ENCODE data around the gene MAZ.

Gene MAZ

DNA sequence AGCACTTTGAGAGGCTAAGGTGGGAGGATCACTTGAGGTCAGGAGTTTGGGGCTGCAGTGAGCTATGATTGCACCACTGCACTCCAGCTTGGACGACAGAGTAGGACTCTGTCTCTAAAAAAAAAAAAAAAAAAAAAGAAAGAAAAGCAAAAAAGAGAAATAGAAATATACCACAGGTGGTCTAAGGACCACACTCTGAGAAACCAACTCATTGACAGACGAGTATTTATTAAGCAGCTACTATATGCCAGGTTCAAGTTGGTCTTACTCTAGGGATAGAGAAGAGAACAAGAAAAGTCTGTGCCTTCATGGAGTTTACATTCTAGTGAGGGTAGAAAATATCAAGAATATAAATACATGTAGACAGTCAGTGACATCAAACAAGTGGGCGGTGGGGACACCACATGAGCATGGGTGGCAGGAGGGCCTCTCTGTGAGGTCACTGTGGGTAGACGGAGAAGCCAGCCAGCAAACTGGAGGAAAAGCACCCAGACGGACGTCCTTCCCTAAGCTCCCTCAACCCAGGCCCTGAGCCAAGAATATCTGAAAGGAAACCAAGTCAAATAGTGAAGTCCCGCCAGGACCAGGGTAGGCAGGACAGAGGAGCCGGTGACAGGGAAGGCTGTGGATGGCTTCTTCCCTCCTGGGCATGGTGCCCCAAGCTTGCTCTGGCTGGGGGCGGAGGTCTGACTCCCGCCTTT lies 52.0 kb downstream of the MAZ start:
- no peak for DNase-seq

DNA sequence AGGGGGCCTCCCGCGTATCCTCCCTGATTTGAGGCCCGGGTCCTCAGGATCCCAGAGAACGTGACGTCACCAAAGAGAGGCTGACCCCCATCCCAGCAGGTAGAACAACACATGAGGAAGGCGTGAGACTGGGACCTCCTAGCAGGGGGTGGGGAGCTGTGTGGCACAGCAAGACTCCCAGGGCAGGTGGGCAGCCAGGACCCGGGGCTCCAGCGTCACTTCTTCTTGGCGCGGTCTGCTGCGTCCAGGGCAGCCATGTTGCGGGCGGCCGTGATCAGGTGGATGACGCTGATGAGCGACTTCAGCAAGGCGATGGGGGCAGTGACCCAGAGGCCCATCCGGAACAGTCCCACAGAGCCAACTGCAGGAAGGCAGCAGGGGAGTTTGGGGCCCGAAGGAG lies 52.6 kb downstream of the MAZ start:
- no peak for DNase-seq

DNA sequence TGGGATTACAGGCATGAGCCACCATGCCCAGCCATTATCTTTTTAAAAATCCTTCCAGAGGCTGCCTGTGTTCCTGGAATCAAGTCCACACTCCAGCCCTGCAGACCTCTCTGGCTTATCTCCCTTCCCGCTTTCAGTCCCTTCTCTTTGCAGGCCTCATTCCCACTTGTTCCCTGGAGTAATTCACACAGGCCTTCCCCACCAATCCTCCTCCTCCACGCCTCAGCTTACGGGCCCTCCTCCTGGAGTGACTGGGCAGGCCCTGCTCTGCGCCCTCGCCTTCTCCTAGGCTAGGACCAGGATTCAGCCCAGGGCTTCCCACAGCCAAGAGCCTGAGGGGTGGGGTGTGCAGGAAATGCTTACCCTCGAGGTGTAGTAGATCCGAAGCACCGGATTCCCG lies 53.9 kb downstream of the MAZ start:
- no peak for DNase-seq

All from activated CD8-positive, alpha-beta memory T cell treated with anti-CD3 and anti-CD28 coated beads, Interleukin-2, amount 50 U/mL, for 48 hours (primary cell).